IMR-90 (cell line): ENCODE results near the gene GORASP1. TPM values are rescaled to one million over a fixed set of nuclear protein-coding genes. Genes with fewer than 3 reads are reported as not detected.

Experiments
- ATAC-seq: fragments of 200-7000 bp; cut with Tn5 transposase; 2 replicates; pipeline ENCODE4 v1.9.1; 2020; ENCODE audit warnings: low read depth, mild to moderate bottlenecking, moderate library complexity
- BruUV-seq: library from RNA; stranded (reverse); fragments of 400-500 nt; replicated peaks from 2 replicates; lab custom pipeline; 2021; lab: Mats Ljungman, UMichigan
- CTCF ChIA-PET: fragments of 300-600 bp; formaldehyde crosslinking; extraction: SDS; loops from one replicate; lab custom pipeline; 2021; ENCODE audit warnings: antibody characterized with exemption; lab: Yijun Ruan, JAX
- POLR2A ChIA-PET: fragments of 300-600 bp; sonication (Branson Sonifier 250); formaldehyde crosslinking; loops from one replicate; lab custom pipeline; 2022; ENCODE audit warnings: antibody characterized with exemption; ENCODE audit not compliant: unreplicated experiment; lab: Charles Lee
- DNase-seq: peaks from one replicate; pipeline ENCODE4 v3.0.0; 2013
- H2AFZ ChIP-seq: replicated peaks from 2 replicates; pipeline ENCODE3; 2013; ENCODE audit warnings: low read length, mild to moderate bottlenecking; ENCODE audit not compliant: poor library complexity
- H2AK5ac ChIP-seq: 2 replicates; pipeline ENCODE4 v1.6.1; 2013; ENCODE audit warnings: low read depth, low read length, inconsistent platforms
- H2AK9ac ChIP-seq: replicated peaks from 2 replicates; pipeline ENCODE3; 2013; ENCODE audit warnings: mild to moderate bottlenecking, low read depth, low read length, moderate library complexity; ENCODE audit not compliant: poor library complexity
- H2BK120ac ChIP-seq: 2 replicates; pipeline ENCODE4 v1.6.1; 2013; ENCODE audit warnings: low read depth, low read length, inconsistent platforms
- H2BK15ac ChIP-seq: 3 replicates; pipeline ENCODE4 v1.6.1; 2013; ENCODE audit warnings: low read depth, low read length, inconsistent platforms
- H2BK20ac ChIP-seq: 2 replicates; pipeline ENCODE4 v1.6.1; 2013; ENCODE audit warnings: low read depth, mild to moderate bottlenecking, inconsistent platforms, low read length, moderate library complexity
- H2BK5ac ChIP-seq: 2 replicates; pipeline ENCODE4 v1.6.1; 2013; ENCODE audit warnings: mild to moderate bottlenecking, low read depth, low read length, inconsistent platforms; ENCODE audit not compliant: poor library complexity, severe bottlenecking
- H3K14ac ChIP-seq: replicated peaks from 2 replicates; pipeline ENCODE4 v1.6.1; 2013; ENCODE audit warnings: low read depth, low read length, inconsistent platforms
- H3K18ac ChIP-seq: 2 replicates; pipeline ENCODE4 v1.6.1; 2013; ENCODE audit warnings: low read depth, low read length, control low read depth
- H3K23ac ChIP-seq: 2 replicates; pipeline ENCODE4 v1.6.1; 2013; ENCODE audit warnings: low read depth, low read length, inconsistent platforms
- H3K27ac ChIP-seq: 2 replicates; pipeline ENCODE4 v1.5.1; 2013; ENCODE audit warnings: mild to moderate bottlenecking, control low read depth, low read length; ENCODE audit not compliant: insufficient read depth
- H3K27me3 ChIP-seq: 2 replicates; pipeline ENCODE4 v1.6.1; 2013; ENCODE audit warnings: low read length; ENCODE audit not compliant: control insufficient read depth, insufficient read depth
- H3K36me3 ChIP-seq: 2 replicates; pipeline ENCODE4 v1.6.1; 2013; ENCODE audit warnings: low read length, mixed read lengths; ENCODE audit not compliant: control insufficient read depth, insufficient read depth
- H3K4ac ChIP-seq: 2 replicates; pipeline ENCODE4 v1.6.1; 2013; ENCODE audit warnings: low read depth, low read length, inconsistent platforms
- H3K4me1 ChIP-seq: 2 replicates; pipeline ENCODE4 v1.6.1; 2013; ENCODE audit warnings: low read length, mixed read lengths; ENCODE audit not compliant: control insufficient read depth, insufficient read depth
- H3K4me2 ChIP-seq: 2 replicates; pipeline ENCODE4 v1.6.1; 2013; ENCODE audit warnings: low read depth, mild to moderate bottlenecking, control low read depth, low read length, moderate library complexity
- H3K4me3 ChIP-seq: 2 replicates; pipeline ENCODE4 v1.5.1; 2013; ENCODE audit warnings: low read depth, mild to moderate bottlenecking, control low read depth, low read length, moderate library complexity; ENCODE audit not compliant: insufficient read depth
- H3K56ac ChIP-seq: 2 replicates; pipeline ENCODE4 v1.6.1; 2013; ENCODE audit warnings: low read length, inconsistent platforms; ENCODE audit not compliant: insufficient read depth; ENCODE audit errors: extremely low read depth
- H3K79me1 ChIP-seq, 2 experiments: 2 replicates each; pipeline ENCODE4 v1.6.1; 2013; ENCODE audit warnings: low read length in 2 of 2, inconsistent platforms in 1 of 2, low read depth in 1 of 2
- H3K9ac ChIP-seq: 2 replicates; pipeline ENCODE4 v1.6.1; 2013; ENCODE audit warnings: low read depth, low read length, control low read depth
- H3K9me1 ChIP-seq: 2 replicates; pipeline ENCODE4 v1.6.1; 2013; ENCODE audit warnings: low read length, inconsistent platforms; ENCODE audit not compliant: insufficient read depth
- H3K9me3 ChIP-seq: 2 replicates; pipeline ENCODE4 v1.6.1; 2013; ENCODE audit warnings: low read length; ENCODE audit not compliant: control insufficient read depth, insufficient read depth
- H4K20me1 ChIP-seq: 2 replicates; pipeline ENCODE4 v1.6.1; 2013; ENCODE audit warnings: low read length, inconsistent platforms; ENCODE audit not compliant: insufficient read depth
- H4K5ac ChIP-seq: 2 replicates; pipeline ENCODE4 v1.6.1; 2013; ENCODE audit warnings: mild to moderate bottlenecking, low read depth, low read length, control low read depth
- H4K8ac ChIP-seq, 2 experiments: 2 replicates each; pipeline ENCODE4 v1.6.1; 2013; ENCODE audit warnings: low read depth in 2 of 2, low read length in 2 of 2, control low read depth in 1 of 2, inconsistent platforms in 1 of 2
- H4K91ac ChIP-seq: 2 replicates; pipeline ENCODE4 v1.6.1; 2013; ENCODE audit warnings: low read depth, low read length, inconsistent platforms; ENCODE audit not compliant: insufficient read depth
- FOS ChIP-seq: fragments of 150-350 bp; IDR thresholded peaks from 2 replicates; pipeline ENCODE4 v1.6.1; 2016; ENCODE audit warnings: low read depth, low read length
- WGBS, 2 experiments: methylation state at CpG; one replicate each; pipeline versions ENCODE4 v1.1.5 to v1.1.7; 2013; ENCODE audit warnings: missing lambda C conversion rate in 2 of 2; ENCODE audit not compliant: insufficient read length in 1 of 2; ENCODE audit errors: extremely low coverage in 2 of 2; 5-methylcytosine and 5-hydroxymethylcytosine counted together
- dilution Hi-C: fragments of 300-500 bp; cut with HindIII; formaldehyde crosslinking; loops from one replicate; pipeline ENCODE4 v1.14.3; 2018; ENCODE audit warnings: low sequenced_read_pairs; ENCODE audit not compliant: unreplicated experiment
- in situ Hi-C: fragments of 300-500 bp; cut with MboI; formaldehyde crosslinking; loops from 3 replicates; pipeline ENCODE4 v1.14.3; 2019; ENCODE audit warnings: low sequenced_read_pairs, inconsistent platforms, mixed read lengths
- intact Hi-C: fragments of 100-400 bp; cut with micrococcal nuclease; formaldehyde crosslinking; loops from 2 replicates; pipeline ENCODE4 v1.10.0; 2022
- polyA plus RNA-seq, 3 experiments: library from polyadenylated mRNA; depleted of rRNA; stranded (reverse); fragments of >200 nt; gene quantifications; 2 replicates each; pipeline ENCODE4 v1.2.3, GENCODE V29; 2012; ENCODE audit warnings: low replicate concordance in 1 of 3
- total RNA-seq: library from RNA; depleted of rRNA; stranded (reverse); fragments of >200 nt; gene quantifications from 2 replicates; pipeline ENCODE4 v1.2.3, GENCODE V29; 2012
- TF ChIP-seq, protein P1 (sequence below): conservative IDR thresholded peaks from 2 replicates; pipeline ENCODE4 v1.5.1; 2012; ENCODE audit warnings: mild to moderate bottlenecking, low read depth, low read length, improper control_type of control experiment

GORASP1 gene
- total and polyA plus RNA-seq, 2 of the 4 experiments (the other 2 are of a cell fraction) = 35.0 to 56.6 TPM

DNA sequence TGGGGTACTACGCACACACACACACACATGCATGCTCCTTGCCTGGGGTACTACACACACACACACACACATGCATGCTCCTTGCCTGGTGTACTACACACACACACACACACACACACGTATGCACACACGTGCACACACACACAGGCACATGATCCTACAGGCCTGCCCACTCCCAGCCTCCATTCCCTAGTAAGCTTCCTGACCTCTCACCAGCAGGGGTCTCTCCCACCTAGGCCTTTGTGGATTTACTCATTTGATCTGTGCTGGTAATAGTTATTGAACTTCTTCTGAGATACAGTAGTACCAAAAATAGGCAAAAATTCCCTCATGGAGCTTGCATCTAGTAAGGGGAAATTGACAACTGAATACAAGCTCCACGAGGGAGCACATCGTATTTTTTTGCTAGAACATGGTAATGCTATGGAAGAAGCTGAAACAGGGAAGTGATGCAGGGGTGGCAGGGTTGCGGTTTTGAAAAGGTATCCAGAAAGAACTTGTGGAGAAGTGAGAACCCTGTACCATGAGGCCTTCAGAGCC is 19.2 kb upstream of the GORASP1 start (continued):
- no peak for TF ChIP-seq FOS

DNA sequence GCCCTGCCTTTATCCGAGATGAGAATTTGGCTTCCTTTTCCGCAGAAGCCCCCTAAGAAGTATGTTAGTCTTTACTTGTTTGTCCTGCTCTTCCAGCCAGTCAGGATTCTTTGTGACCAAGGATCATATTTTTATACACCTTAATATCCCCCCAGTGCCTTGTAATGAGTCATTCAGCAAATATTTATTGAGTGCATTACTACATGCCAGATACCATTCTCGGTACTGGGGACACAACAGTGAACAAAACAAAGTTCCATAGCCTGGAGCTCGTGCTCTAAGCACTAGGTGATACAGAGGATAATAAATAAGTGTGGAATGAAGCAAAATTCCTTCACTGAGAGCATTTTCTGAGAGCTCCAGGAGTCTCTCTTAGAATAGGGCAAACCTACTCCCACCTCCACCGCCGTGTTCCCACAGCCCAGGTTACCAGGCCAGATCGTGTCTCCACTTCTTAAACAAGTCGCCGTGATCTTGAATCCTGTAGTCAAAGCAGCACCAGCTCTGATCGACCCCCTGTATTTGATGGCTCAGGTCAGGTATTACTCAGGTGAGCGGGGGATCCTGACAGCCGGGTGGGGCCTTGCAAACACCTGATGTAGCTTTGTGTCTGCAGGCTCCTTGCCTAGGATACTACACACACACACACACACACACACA is 18.5 kb upstream of the GORASP1 start:
- TF ChIP-seq FOS = no peak; the same call in 1 of the 2 replicates
- TF ChIP-seq, protein P1, sequence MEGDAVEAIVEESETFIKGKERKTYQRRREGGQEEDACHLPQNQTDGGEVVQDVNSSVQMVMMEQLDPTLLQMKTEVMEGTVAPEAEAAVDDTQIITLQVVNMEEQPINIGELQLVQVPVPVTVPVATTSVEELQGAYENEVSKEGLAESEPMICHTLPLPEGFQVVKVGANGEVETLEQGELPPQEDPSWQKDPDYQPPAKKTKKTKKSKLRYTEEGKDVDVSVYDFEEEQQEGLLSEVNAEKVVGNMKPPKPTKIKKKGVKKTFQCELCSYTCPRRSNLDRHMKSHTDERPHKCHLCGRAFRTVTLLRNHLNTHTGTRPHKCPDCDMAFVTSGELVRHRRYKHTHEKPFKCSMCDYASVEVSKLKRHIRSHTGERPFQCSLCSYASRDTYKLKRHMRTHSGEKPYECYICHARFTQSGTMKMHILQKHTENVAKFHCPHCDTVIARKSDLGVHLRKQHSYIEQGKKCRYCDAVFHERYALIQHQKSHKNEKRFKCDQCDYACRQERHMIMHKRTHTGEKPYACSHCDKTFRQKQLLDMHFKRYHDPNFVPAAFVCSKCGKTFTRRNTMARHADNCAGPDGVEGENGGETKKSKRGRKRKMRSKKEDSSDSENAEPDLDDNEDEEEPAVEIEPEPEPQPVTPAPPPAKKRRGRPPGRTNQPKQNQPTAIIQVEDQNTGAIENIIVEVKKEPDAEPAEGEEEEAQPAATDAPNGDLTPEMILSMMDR = no peak
- Histone ChIP-seq H3K56ac (no peak overlapping the region), H3K14ac (0 out of 2 replicates have a peak overlapping the region, but pooled peaks have one; percentile 19), H3K18ac (no peak overlapping the region), H3K9me1 (peaks cover 8% of the 10 kb centered on the region), H3K36me3 (no peaks in the 10 kb centered on the region), H2BK120ac (peak overlapping the region; percentile 32; the same call in 1 of the 2 replicates), H2BK5ac (peak overlapping the region; percentile 10), H3K4me3 (no peak overlapping the region), H2AK9ac (peak overlapping the region; percentile 33), H3K4me1 (peaks cover 5% of the 10 kb centered on the region), H3K23ac (no peak overlapping the region), H2AFZ (no peak overlapping the region), H4K5ac (no peak overlapping the region), H3K4ac (peak overlapping the region; percentile 52), H3K27me3 (no peaks in the 10 kb centered on the region), H2BK15ac (peak overlapping the region; percentile 3; the same call in 1 of the 3 replicates), H2AK5ac (peak overlapping the region; percentile 86; the same call in 1 of the 2 replicates), H4K8ac (no peak overlapping the region), H3K79me1 (no peaks in the 10 kb centered on the region), H4K91ac (0 out of 2 replicates have a peak overlapping the region, but pooled peaks have one; percentile 79), H3K9me3 (no peaks in the 10 kb centered on the region), H3K4me2 (0 out of 2 replicates have a peak overlapping the region, but pooled peaks have one; percentile 6), H3K27ac (no peak overlapping the region), H3K9ac (no peak overlapping the region; the same call in 1 of the 2 replicates), H2BK20ac (no peak overlapping the region), H4K20me1 (no peaks in the 10 kb centered on the region)
- BruUV-seq = no TSS peak
- POLR2A ChIA-PET = no interaction called here
- in situ Hi-C loops (loop anchor here (5.0 kb wide), 1 partner anchor 161 kb away; no protein-coding TSS in a partner anchor), dilution Hi-C loops (no loop called here), intact Hi-C loops (loop anchor here (1.0 to 2.0 kb wide), 3 partner anchors 63 to 166 kb away; no protein-coding TSS in a partner anchor)
- 80% methylated on average over 2 of the region's 12 CpGs; no CpG with 5 or more reads in 1 of the 2 experiments for WGBS, 2 experiments
- DNase-seq (peak; percentile 39), ATAC-seq (peak; percentile 66)
- CTCF ChIA-PET = interaction anchor here (0.5 to 4.4 kb wide), 16 partner anchors 10 to 1382 kb away, joined by 3 to 41 read pairs (median 4); partner anchors contain the start of genes GORASP1 and TTC21A
